ENCODE data around the gene HDAC6.
"Not testable (repeated sequence)": the region's sequence is repeated elsewhere in the genome, so short reads cannot be mapped to it uniquely, and the experiment has no call there.

HDAC6 gene

DNA sequence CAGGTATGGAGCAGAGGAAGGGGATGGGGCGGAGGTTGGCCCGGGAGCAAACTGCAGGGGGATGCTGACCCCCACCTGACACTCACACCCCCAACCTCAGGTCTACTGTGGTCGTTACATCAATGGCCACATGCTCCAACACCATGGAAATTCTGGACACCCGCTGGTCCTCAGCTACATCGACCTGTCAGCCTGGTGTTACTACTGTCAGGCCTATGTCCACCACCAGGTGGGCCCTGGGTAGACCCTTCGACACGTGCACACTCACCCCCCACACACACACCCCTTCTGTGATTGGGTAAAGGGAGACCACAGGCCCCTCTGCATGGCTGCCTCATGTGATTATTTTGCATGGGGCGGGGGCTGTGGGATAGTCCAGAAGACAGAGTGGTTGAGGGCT, 22.2 kb downstream of the HDAC6 start:
- no peak for DNase-seq (ENCODE audit: low read depth)

GRCh38 chrX:48826135-48826875, 24.4 kb downstream of the HDAC6 start, which contains the start of gene ERAS:
Gene ERAS, plus strand, starts transcription at chrX:48826513. Its CDS starts 2,611 bp downstream, at chrX:48829124.
- no peak for DNase-seq (ENCODE audit: low read depth)

- DNase-seq (ENCODE audit: low read depth): no peak
Observed at GRCh38 chrX:48826876-48827653, 25.2 kb downstream of the HDAC6 start.

GRCh38 chrX:48827654-48827968, 25.7 kb downstream of the HDAC6 start:
- DNase-seq (ENCODE audit: low read depth): no peak

- no peak for DNase-seq (ENCODE audit: low read depth)
Observed at GRCh38 chrX:48829016-48829735, 27.3 kb downstream of the HDAC6 start.

GRCh38 chrX:48831136-48831908, 29.5 kb downstream of the HDAC6 start:
- no peak for DNase-seq (ENCODE audit: low read depth)

DNA sequence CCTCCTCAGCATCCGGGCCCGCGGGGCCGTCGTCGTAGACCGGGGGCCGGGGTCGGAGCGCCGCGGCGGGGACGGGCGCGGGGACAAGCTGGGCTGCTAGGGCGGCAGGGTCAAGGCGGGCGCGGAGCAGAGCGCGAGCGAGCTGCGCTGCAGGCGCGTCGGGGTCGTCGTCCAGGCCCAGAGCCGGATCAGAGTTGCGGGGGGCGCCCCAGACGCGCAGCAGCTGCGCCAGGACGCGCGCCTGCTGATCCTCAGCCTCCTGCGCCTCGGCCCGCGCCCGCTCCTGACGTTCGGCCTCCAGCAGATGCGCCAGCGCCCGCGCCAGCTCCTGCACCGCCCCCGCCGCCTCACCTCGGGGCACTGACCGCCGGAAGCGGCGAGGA, 30.0 kb downstream of the HDAC6 start:
- DNase-seq (ENCODE audit: low read depth): no peak

DNA sequence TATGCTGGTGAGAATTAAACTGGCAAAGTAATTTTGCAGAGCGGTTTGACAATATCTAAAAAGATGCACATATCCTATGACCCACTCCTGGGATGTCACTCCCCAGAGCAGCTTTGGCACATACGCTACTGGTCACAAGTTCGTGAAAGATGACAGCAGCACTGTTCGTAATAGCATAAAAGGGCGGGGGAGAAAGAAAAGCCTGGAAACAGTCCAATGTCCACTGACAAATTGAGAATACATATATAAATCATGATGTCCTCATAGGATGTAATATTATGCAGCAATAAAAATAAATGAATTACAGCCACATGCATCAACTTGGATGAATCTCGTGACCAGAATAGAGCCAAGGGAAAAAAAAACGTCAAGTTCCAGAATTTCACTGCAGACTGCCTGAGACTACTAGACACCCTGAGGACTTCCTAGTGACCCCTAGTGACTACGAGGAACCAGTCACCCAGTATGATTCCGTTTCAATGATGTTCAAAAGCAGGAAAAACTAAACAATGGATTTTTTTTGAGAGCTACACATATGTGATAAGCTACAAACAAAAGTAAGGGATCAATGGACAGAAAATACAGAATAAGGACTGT, 31.8 kb downstream of the HDAC6 start:
- DNase-seq (ENCODE audit: low read depth): no peak

DNA sequence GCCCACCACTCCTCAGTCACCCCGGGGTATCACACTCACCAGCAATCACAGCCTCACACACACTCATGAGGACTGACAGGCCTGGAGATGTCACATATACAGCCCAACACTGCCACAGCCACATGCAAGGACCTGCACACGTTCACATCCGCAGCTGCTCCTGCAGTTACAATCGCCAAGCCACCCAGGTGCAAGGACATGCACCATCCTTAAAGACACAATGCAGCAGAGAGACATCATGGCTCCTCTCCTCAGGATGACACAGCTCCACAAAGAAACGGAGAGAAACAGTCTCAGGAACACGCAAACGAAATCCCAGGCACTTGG, 32.5 kb downstream of the HDAC6 start:
- no peak for DNase-seq (ENCODE audit: low read depth)

GRCh38 chrX:48835524-48836329, 33.9 kb downstream of the HDAC6 start, which contains the start of gene PCSK1N:
Gene PCSK1N, minus strand, starts transcription at chrX:48835610. Its CDS starts 78 bp downstream, at chrX:48835532.
- DNase-seq (ENCODE audit: low read depth): no peak

DNA sequence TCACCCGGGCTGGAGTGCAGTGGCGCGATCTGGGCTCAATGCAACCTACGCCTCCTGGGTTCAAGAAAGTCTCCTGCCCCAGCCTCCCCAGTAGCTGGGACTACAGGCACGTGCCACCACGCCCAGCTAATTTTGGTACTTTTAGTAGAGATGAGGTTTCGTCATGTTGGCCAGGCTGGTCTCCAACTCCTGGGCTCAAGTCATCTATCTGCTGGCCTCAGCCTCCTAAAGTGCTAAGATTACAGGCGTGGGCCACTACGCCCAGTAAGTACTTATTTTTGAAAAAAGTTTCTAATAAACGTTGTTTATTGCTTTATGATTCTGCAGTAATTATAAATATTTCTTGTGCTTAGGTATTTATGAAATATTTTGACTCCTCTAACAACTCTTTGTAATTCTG, 37.8 kb downstream of the HDAC6 start:
- DNase-seq (ENCODE audit: low read depth): no peak

DNA sequence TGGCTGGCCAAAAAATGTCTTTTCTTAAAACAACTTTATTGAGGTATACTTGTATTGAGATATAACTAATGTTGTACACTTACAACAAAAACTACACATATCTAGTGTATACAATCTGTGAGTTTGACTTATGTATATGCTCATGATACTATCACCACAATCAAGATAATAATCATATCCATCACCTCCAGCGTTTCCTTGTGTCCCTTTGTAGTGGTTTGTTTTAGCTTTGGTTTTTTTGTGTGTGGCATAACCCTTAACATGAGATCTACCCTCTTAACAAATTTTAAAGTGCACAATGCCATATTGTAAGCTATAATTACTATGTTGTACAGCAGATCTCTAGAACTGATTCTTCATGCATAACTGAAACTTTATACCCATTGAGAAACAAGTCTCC, 47.0 kb downstream of the HDAC6 start:
- no peak for DNase-seq (ENCODE audit: low read depth)

DNA sequence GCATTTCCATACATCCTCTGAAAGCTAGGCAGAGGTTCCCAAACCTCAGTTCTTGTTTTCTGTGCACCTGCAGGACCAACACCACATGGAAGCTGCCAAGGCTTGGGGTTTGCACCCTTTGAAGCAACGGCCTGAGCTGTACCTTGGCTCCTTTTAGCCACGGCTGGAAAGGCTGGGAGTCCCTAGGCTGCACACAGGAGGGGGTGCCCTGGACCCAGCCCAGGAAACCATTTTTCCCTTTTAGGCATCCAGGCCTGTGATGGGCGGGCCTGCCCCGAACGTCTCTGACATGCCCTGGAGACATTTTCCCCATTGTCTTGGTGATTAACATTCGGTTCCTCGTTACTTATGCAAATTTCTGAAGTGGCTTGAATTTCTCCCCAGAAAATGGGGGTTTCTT, 51.0 kb downstream of the HDAC6 start:
- no peak for DNase-seq (ENCODE audit: low read depth)

GRCh38 chrX:48853494-48853893, 51.6 kb downstream of the HDAC6 start:
- not testable (repeated sequence) for DNase-seq (ENCODE audit: low read depth)

- not testable (repeated sequence) for DNase-seq (ENCODE audit: low read depth)
Observed at GRCh38 chrX:48854121-48854804, 52.4 kb downstream of the HDAC6 start.

DNA sequence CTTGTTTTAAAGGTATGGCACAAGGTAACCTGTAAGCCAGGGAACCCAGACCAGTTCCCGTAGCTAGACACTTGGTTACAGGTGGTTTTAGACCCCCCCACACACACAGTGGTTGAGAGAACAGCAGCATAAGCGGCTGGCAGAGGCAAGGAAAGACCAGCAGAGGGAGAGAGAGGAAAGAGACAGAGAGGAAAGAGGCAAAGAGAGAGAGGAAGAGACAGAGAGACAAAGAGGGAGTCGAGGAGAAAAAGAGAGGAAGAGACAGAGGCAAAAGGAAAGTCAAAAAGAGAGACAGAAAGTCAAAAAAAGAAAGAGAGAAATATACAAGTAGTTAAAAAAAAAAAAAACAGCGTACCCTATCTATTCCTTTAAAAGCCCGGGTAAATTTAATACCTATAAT, 53.0 kb downstream of the HDAC6 start:
- no peak for DNase-seq (ENCODE audit: low read depth)

- no peak for DNase-seq (ENCODE audit: low read depth)
Observed at GRCh38 chrX:48864210-48864609, 62.3 kb downstream of the HDAC6 start.

DNA sequence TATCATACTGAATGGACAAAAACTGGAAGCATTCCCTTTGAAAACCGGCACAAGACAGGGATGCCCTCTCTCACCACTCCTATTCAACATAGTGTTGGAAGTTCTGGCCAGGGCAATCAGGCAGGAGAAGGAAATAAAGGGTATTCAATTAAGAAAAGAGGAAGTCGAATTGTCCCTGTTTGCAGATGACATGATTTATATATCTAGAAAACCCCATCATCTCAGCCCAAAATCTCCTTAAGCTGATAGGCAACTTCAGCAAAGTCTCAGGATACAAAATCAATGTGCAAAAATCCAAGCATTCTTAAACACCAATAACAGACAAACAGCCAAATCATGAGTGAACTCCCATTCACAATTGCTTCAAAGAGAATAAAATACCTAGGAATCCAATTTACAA, 70.2 kb downstream of the HDAC6 start:
- DNase-seq (ENCODE audit: low read depth): not testable (repeated sequence)
